RWPE2 (cell line): Measurements from ENCODE around the gene PUM2.
"Not testable (repeated sequence)": the region's sequence is repeated elsewhere in the genome, so short reads cannot be mapped to it uniquely, and the experiment has no call there.

Experiments
- ATAC-seq: fragments of 200-7000 bp; cut with Tn5 transposase; 3 replicates; pipeline ENCODE4 v1.9.1; 2021; ENCODE audit warnings: low read depth
- DNase-seq: peaks from one replicate; pipeline ENCODE4 v3.0.0-alpha.2; 2020; ENCODE audit warnings: low spot score
- H3K27ac ChIP-seq: fragments of 450-650 bp; 2 replicates; pipeline ENCODE4 v1.5.1; 2017; ENCODE audit warnings: mild to moderate bottlenecking; ENCODE audit not compliant: poor library complexity, severe bottlenecking
- H3K27me3 ChIP-seq: fragments of 250-450 bp; sonication (Bioruptor Pico); 2 replicates; pipeline ENCODE4 v1.5.1; 2021; ENCODE audit warnings: mild to moderate bottlenecking, moderate library complexity; ENCODE audit not compliant: insufficient read depth, poor library complexity, severe bottlenecking
- H3K36me3 ChIP-seq: fragments of 250-450 bp; sonication (Bioruptor Pico); 2 replicates; pipeline ENCODE4 v1.5.1; 2020; ENCODE audit warnings: low read depth, mild to moderate bottlenecking, moderate library complexity
- H3K4me1 ChIP-seq: fragments of 250-450 bp; sonication (Bioruptor Pico); 2 replicates; pipeline ENCODE4 v1.5.1; 2021; ENCODE audit warnings: mild to moderate bottlenecking, moderate library complexity; ENCODE audit not compliant: insufficient read depth, poor library complexity, severe bottlenecking
- H3K4me3 ChIP-seq: fragments of 250-450 bp; sonication (Bioruptor Pico); 2 replicates; pipeline ENCODE4 v1.5.1; 2021; ENCODE audit warnings: mild to moderate bottlenecking, moderate library complexity; ENCODE audit not compliant: severe bottlenecking
- H3K9me3 ChIP-seq: fragments of 250-450 bp; sonication (Bioruptor Pico); 2 replicates; pipeline ENCODE4 v1.5.1; 2021; ENCODE audit warnings: mild to moderate bottlenecking, moderate library complexity; ENCODE audit not compliant: severe bottlenecking
- CTCF ChIP-seq: fragments of 450-650 bp; IDR thresholded peaks from one replicate; pipeline ENCODE4 v1.5.1; 2017; ENCODE audit warnings: mild to moderate bottlenecking, moderate library complexity; ENCODE audit not compliant: poor library complexity, severe bottlenecking

PUM2 gene

GRCh38 chr2:20273042-20273441, 77.6 kb downstream of the PUM2 start:
- Histone ChIP-seq H3K36me3 (peaks cover 86% of the 10 kb centered on the region), H3K4me3 (no peak overlapping the region), H3K27ac (no peak overlapping the region), H3K27me3 (no peaks in the 10 kb centered on the region), H3K4me1 (no peaks in the 10 kb centered on the region), H3K9me3 (no peaks in the 10 kb centered on the region)
- no peak for TF ChIP-seq CTCF
- ATAC-seq: no peak
- no peak for DNase-seq

GRCh38 chr2:20268317-20268716, 82.3 kb downstream of the PUM2 start:
- not testable (repeated sequence) for ATAC-seq, H3K4me1 ChIP-seq, H3K27ac ChIP-seq, H3K4me3 ChIP-seq, H3K27me3 ChIP-seq, DNase-seq, H3K9me3 ChIP-seq
- peaks cover 82% of the 10 kb centered on the region for H3K36me3 ChIP-seq

GRCh38 chr2:20267529-20267928, 83.1 kb downstream of the PUM2 start:
- no peak overlapping the region for H3K4me3 ChIP-seq

DNA sequence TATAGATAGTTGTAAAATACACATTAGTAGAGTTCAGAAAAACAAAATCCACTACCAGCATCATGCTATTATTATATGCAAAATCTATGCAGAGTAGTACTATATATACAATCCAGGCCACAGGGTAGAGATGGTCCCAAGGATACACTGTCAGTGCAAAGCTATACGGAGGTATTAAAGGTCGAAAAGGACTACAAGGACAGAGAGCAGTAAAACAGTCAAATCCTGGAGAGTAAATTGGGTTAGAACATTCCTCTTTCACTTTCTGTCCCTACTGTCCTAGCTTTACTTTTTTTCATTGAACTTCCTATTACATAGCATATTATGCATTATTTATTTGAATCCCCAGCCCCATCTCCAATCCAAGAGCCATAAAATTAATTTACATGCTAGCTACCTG, 86.0 kb downstream of the PUM2 start:
- peaks cover 79% of the 10 kb centered on the region for H3K36me3 ChIP-seq

More at GRCh38 chr2:20267529-20267928, 83.1 kb downstream of the PUM2 start:
- H3K27me3 ChIP-seq: no peaks in the 10 kb centered on the region
- H3K27ac ChIP-seq: no peak overlapping the region
- H3K36me3 ChIP-seq: peaks cover 82% of the 10 kb centered on the region
- TF ChIP-seq CTCF: no peak
- ATAC-seq: no peak; the same call in 2 of the 3 replicates
- DNase-seq: no peak
- H3K4me1 ChIP-seq: no peaks in the 10 kb centered on the region
- H3K9me3 ChIP-seq: no peaks in the 10 kb centered on the region

GRCh38 chr2:20257411-20257810, 93.2 kb downstream of the PUM2 start:
- TF ChIP-seq CTCF: no peak
- H3K27ac ChIP-seq: no peak overlapping the region
- no peaks in the 10 kb centered on the region for H3K9me3 ChIP-seq
- no peak for ATAC-seq
- peaks cover 90% of the 10 kb centered on the region for H3K36me3 ChIP-seq
- H3K4me3 ChIP-seq: no peak overlapping the region
- no peak for DNase-seq
- no peaks in the 10 kb centered on the region for H3K27me3 ChIP-seq
- H3K4me1 ChIP-seq: no peaks in the 10 kb centered on the region

More for the DNA sequence above, 86.0 kb downstream of the PUM2 start:
- ATAC-seq (no peak), DNase-seq (no peak)
- H3K27me3 ChIP-seq: no peaks in the 10 kb centered on the region
- H3K4me1 ChIP-seq: no peaks in the 10 kb centered on the region
- H3K9me3 ChIP-seq: no peaks in the 10 kb centered on the region
- H3K27ac ChIP-seq: no peak overlapping the region
- no peak for TF ChIP-seq CTCF
- H3K4me3 ChIP-seq: no peak overlapping the region
